Urothelium cell line (cell line): ENCODE results near the gene ETV3.

Experiments
- DNase-seq: peaks from one replicate; pipeline ENCODE4 v3.0.0; 2011; ENCODE audit warnings: low spot score, mixed read lengths
- FAIRE-seq: peaks from 2 replicates; lab custom pipeline; 2011; peaks lifted over from hg19 to GRCh38; lab: Jason Lieb, UNC

ETV3 gene

GRCh38 chr1:157162345-157162744 lies 24.1 kb upstream of the ETV3 start:
- no peak for FAIRE-seq
- DNase-seq = no peak

- FAIRE-seq = no peak
- no peak for DNase-seq
Observed at GRCh38 chr1:157161901-157162300, 23.7 kb upstream of the ETV3 start.

- FAIRE-seq (no peak), DNase-seq (no peak)
Observed at GRCh38 chr1:157158967-157159366, 20.8 kb upstream of the ETV3 start.

- no peak for FAIRE-seq
- DNase-seq = no peak
Observed at GRCh38 chr1:157157501-157158190, 19.5 kb upstream of the ETV3 start.

- no peak for FAIRE-seq
Observed at GRCh38 chr1:157156058-157156541, 17.9 kb upstream of the ETV3 start.

GRCh38 chr1:157155658-157156057 lies 17.5 kb upstream of the ETV3 start:
- FAIRE-seq = no peak
- no peak for DNase-seq

More at GRCh38 chr1:157156058-157156541, 17.9 kb upstream of the ETV3 start:
- peak; percentile 82 for DNase-seq

- FAIRE-seq (no peak), DNase-seq (no peak)
Observed at GRCh38 chr1:157154940-157155514, 16.8 kb upstream of the ETV3 start.

- DNase-seq = no peak
- FAIRE-seq = no peak
Observed at GRCh38 chr1:157154291-157154690, 16.1 kb upstream of the ETV3 start.

- no peak for DNase-seq
- FAIRE-seq = no peak
Observed at GRCh38 chr1:157153746-157154145, 15.6 kb upstream of the ETV3 start.

GRCh38 chr1:157152510-157152909 lies 14.3 kb upstream of the ETV3 start:
- DNase-seq (no peak), FAIRE-seq (no peak)

GRCh38 chr1:157151506-157151905 lies 13.3 kb upstream of the ETV3 start:
- no peak for FAIRE-seq

GRCh38 chr1:157151073-157151472 lies 12.9 kb upstream of the ETV3 start:
- FAIRE-seq = no peak
- DNase-seq = no peak

More at GRCh38 chr1:157151506-157151905, 13.3 kb upstream of the ETV3 start:
- no peak for DNase-seq

- FAIRE-seq (no peak), DNase-seq (no peak)
Observed at GRCh38 chr1:157150631-157151030, 12.4 kb upstream of the ETV3 start.

GRCh38 chr1:157147906-157148700 lies 9.9 kb upstream of the ETV3 start:
- no peak for DNase-seq
- no peak for FAIRE-seq

GRCh38 chr1:157147037-157147436 lies 8.8 kb upstream of the ETV3 start:
- no peak for DNase-seq
- FAIRE-seq = no peak

- FAIRE-seq (no peak), DNase-seq (no peak)
Observed at GRCh38 chr1:157146244-157146643, 8.0 kb upstream of the ETV3 start.

GRCh38 chr1:157145076-157145475 lies 6.9 kb upstream of the ETV3 start:
- no peak for DNase-seq

GRCh38 chr1:157144509-157144908 lies 6.3 kb upstream of the ETV3 start:
- DNase-seq (no peak), FAIRE-seq (no peak)

More at GRCh38 chr1:157145076-157145475, 6.9 kb upstream of the ETV3 start:
- FAIRE-seq = no peak

- no peak for FAIRE-seq
Observed at GRCh38 chr1:157142765-157143423, 4.7 kb upstream of the ETV3 start.

GRCh38 chr1:157142201-157142600 lies 4.0 kb upstream of the ETV3 start:
- FAIRE-seq = no peak
- DNase-seq = no peak

More at GRCh38 chr1:157142765-157143423, 4.7 kb upstream of the ETV3 start:
- DNase-seq = no peak

GRCh38 chr1:157141212-157141855 lies 3.1 kb upstream of the ETV3 start:
- FAIRE-seq (no peak), DNase-seq (no peak)
